CD4-positive, alpha-beta T cell treated with Interleukin-10 for 1 hour (primary cell): ENCODE data around the gene KIF1A.
"Not testable (repeated sequence)": the region's sequence is repeated elsewhere in the genome, so short reads cannot be mapped to it uniquely, and the experiment has no call there.

Source experiments
- DNase-seq: peaks from one replicate; pipeline ENCODE4 v3.0.0-alpha.2; 2020

The KIF1A gene

GRCh38 chr2:240674461-240675184 lies 145.4 kb downstream of the KIF1A start:
- not testable (repeated sequence) for DNase-seq

- no peak for DNase-seq
Measured at GRCh38 chr2:240672701-240673190, 147.3 kb downstream of the KIF1A start.

GRCh38 chr2:240672076-240672700 lies 147.8 kb downstream of the KIF1A start:
- no peak for DNase-seq

- DNase-seq: no peak
Measured at GRCh38 chr2:240670950-240671349, 149.1 kb downstream of the KIF1A start.

- DNase-seq: no peak
Measured at GRCh38 chr2:240670402-240670801, 149.6 kb downstream of the KIF1A start.

GRCh38 chr2:240664622-240665021 lies 155.4 kb downstream of the KIF1A start:
- DNase-seq: no peak
